AG10803 (cell line): ENCODE results near the gene PEBP1.

ENCODE experiments used
- DNase-seq: peaks from one replicate; pipeline ENCODE4 v3.0.0; 2010; ENCODE audit warnings: low read depth
- H3K4me3 ChIP-seq: 2 replicates; pipeline ENCODE4 v1.5.1; 2011; ENCODE audit warnings: mild to moderate bottlenecking, low read length, control low read depth
- TF ChIP-seq, protein P1 (sequence below): conservative IDR thresholded peaks from 2 replicates; pipeline ENCODE4 v1.5.1; 2011; ENCODE audit warnings: mild to moderate bottlenecking, low read length, control low read depth, inconsistent platforms

PEBP1 gene

DNA sequence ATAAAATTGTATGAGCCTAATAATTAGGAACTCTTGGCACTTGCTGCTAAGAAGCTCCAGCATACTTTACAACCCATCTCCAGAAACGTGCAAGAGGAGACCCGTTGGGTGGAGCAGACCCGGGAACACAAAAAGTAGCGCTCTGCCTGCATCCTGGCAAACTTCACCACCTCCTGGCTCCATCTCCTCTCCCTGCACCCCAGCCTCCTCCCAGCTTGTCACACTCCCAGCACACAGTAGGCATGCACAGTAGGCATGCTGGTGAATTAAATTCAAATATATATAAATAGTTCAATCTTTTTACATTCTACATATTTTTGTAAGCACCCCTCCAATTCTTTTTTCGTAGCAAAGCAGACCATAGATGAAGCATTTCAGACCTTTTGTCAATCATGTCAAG is 33.3 kb upstream of the PEBP1 start:
- TF ChIP-seq, protein P1, sequence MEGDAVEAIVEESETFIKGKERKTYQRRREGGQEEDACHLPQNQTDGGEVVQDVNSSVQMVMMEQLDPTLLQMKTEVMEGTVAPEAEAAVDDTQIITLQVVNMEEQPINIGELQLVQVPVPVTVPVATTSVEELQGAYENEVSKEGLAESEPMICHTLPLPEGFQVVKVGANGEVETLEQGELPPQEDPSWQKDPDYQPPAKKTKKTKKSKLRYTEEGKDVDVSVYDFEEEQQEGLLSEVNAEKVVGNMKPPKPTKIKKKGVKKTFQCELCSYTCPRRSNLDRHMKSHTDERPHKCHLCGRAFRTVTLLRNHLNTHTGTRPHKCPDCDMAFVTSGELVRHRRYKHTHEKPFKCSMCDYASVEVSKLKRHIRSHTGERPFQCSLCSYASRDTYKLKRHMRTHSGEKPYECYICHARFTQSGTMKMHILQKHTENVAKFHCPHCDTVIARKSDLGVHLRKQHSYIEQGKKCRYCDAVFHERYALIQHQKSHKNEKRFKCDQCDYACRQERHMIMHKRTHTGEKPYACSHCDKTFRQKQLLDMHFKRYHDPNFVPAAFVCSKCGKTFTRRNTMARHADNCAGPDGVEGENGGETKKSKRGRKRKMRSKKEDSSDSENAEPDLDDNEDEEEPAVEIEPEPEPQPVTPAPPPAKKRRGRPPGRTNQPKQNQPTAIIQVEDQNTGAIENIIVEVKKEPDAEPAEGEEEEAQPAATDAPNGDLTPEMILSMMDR = no peak
- peak overlapping the region; percentile 79 for H3K4me3 ChIP-seq
- no peak for DNase-seq

GRCh38 chr12:118103201-118103600 is 32.7 kb upstream of the PEBP1 start:
- TF ChIP-seq, protein P1 = no peak
- peak overlapping the region; percentile 79 for H3K4me3 ChIP-seq
- DNase-seq = peak; percentile 5

DNA sequence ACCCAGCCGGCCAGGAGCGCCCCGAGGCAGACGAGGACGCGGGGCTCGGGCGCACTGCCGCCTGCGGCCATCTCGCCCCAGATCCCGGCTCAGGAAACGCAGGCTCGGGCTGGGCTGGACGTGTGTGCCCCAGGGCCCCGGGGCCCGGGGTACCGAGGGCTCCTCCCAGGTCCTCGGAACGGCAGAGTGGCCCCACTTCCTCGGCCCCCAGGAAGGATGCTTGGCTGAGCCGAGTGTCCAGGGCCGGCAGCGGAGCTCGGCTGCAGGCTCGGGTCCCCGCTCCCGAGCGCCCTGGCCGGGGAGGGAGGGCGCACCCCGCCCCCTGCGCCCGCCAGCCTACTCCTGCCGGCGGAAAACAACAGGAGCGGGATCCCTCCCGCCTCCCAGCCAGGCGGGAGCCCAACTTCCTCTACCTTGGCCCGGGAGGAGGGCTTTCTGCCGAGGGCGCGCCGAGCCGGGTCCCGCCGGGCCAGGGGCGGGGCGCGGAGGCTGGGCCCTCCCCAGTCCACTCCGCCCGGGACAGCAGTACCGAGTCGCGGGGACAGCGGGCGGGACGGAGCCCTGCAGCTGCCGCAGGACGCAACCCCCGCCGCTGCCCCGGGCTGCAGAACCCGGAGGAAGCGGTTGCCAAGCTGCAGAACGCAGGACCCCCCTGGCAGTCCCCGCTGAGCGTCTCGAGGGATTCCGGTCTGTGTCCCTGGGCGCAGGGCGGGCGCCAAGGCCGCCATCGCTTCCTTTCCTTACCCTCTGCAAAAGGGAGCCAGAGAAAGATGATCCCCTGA is 32.1 kb upstream of the PEBP1 start, which contains the start of gene VSIG10:
TSS of gene VSIG10 (minus strand) at position 411 of the 782 bp plus-strand sequence. CDS start at position 71, 340 bp downstream.
- H3K4me3 ChIP-seq = peak within 1 kb of the TSS; percentile 79
- DNase-seq = peak; percentile 59
- TF ChIP-seq, protein P1 = no peak; the same call in 1 of the 2 replicates

GRCh38 chr12:118107011-118107410 is 28.9 kb upstream of the PEBP1 start:
- no peak overlapping the region for H3K4me3 ChIP-seq
- TF ChIP-seq, protein P1 = no peak
- no peak for DNase-seq

DNA sequence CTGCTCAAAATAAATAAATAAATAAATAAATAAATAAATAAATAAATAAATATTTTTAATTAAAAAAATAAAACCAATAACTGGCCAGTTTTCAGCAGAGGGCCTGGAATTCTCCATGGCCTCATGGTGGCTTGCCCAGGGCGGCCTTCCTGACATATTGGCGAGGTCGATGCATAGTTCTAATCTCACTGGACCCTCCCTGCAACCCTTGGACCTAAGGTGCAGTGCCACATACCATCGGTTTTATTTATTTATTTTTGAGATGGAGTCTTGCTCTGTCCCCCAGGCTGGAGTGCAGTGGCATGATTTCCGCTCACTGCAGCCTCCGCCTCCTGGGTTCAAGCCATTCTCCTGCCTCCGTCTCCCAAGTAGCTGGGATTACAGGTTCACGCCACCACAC is 28.2 kb upstream of the PEBP1 start:
- DNase-seq = no peak
- TF ChIP-seq, protein P1 = no peak
- no peak overlapping the region for H3K4me3 ChIP-seq

DNA sequence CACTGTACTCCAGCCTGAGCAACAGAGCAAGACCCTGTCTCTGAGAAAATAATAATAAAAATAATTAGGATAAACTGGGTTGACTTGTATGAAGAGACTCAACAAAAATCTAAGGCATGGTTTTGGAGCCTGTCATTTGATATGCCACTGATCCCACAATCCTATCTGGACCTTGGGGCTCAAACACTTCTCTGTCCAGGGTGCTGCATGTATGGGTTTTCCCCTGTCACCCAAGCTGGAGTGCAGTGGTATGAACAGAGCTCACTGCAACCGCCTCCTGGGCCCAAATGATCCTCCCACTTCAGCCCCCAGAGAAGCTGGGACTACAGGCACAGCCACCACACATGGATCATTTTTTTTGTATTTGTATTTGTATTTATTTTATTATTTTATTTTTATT is 26.8 kb upstream of the PEBP1 start:
- H3K4me3 ChIP-seq = no peak overlapping the region
- no peak for DNase-seq
- TF ChIP-seq, protein P1 = no peak

DNA sequence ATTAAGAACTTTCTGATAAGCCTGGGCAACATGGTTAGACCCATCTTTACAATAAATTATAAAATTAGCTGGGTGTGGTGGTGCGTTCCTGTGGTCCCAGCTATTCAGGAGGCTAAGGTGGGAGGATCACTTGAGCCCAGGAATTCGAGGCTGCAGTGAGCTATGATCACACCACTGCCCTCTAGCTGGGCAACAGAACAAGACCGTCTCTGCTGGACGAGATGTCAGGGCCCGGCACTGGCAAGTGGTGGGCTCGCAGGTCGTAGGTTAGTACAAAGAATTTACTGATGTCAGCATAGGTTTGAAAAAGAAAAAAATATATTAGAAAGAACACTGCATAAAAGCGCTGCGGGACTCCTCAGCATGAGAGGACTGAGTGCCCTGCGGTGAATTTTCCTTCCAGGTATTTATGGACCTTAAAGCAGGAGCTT is 16.5 kb upstream of the PEBP1 start:
- DNase-seq = no peak
- TF ChIP-seq, protein P1 = no peak
- H3K4me3 ChIP-seq = no peak overlapping the region
